SK-N-SH (cell line): ENCODE measurements around the gene SNCAIP.

ENCODE experiments used
- EZH2phosphoT487 ChIP-seq: fragments of 200-600 bp; sonication (generic); IDR thresholded peaks from 2 replicates; pipeline ENCODE4 v1.6.1; 2017; ENCODE audit warnings: low read depth, mixed run types, mild to moderate bottlenecking, antibody characterized with exemption, moderate library complexity, borderline replicate concordance
- FOXJ3 ChIP-seq: sonication (generic); formaldehyde crosslinking; IDR thresholded peaks from 2 replicates; pipeline ENCODE4 v1.5.1; 2020; ENCODE audit warnings: mild to moderate bottlenecking, missing genetic modification reagents
- FOXM1 ChIP-seq: IDR thresholded peaks from 2 replicates; pipeline ENCODE4 v1.4.0; 2012; ENCODE audit warnings: low read depth, mild to moderate bottlenecking
- JUND ChIP-seq: IDR thresholded peaks from 2 replicates; pipeline ENCODE4 v1.4.0; 2012
- NFIC ChIP-seq: IDR thresholded peaks from 2 replicates; pipeline ENCODE4 v1.4.0; 2012; ENCODE audit warnings: borderline replicate concordance
- POLR2AphosphoS5 ChIP-seq: IDR thresholded peaks from 2 replicates; pipeline ENCODE4 v1.6.1; 2012; ENCODE audit warnings: low read depth, low read length
- RFX5 ChIP-seq: IDR thresholded peaks from 2 replicates; pipeline ENCODE4 v1.6.1; 2012; ENCODE audit warnings: mild to moderate bottlenecking, improper control_type of control experiment, low read length
- YY1 ChIP-seq: IDR thresholded peaks from 2 replicates; pipeline ENCODE4 v1.4.0; 2012; ENCODE audit warnings: low read depth, mild to moderate bottlenecking
- TF ChIP-seq, protein P1 (sequence below): fragments of 200-600 bp; sonication (generic); IDR thresholded peaks from 2 replicates; pipeline ENCODE4 v1.6.1; 2017; ENCODE audit warnings: antibody characterized with exemption, mild to moderate bottlenecking, moderate library complexity
- TF ChIP-seq, protein P2 (sequence below): fragments of 150-350 bp; IDR thresholded peaks from 2 replicates; pipeline ENCODE4 v1.6.1; 2017; ENCODE audit warnings: antibody characterized with exemption, low read length, low read depth, borderline replicate concordance

DNA sequence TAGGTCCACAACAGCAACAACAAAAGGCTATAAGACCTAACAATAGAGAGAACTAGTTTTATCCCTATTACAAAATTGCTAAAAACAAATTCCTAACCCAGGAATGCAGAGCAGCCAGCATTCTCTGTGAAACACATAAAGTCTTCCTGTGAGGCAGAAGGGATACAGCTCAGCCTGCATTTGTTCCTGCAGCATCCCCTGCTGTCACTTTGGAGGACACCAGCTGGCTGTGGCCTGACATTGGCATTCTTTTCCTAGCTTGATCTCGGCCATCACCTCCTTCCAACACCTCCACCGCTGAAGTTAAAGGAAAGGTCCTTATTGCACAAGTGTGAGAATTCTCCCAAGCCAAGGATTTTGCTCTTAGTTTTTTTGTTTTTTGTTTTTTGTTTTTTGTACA is 186.1 kb downstream of the SNCAIP start:
- TF ChIP-seq, protein P1, sequence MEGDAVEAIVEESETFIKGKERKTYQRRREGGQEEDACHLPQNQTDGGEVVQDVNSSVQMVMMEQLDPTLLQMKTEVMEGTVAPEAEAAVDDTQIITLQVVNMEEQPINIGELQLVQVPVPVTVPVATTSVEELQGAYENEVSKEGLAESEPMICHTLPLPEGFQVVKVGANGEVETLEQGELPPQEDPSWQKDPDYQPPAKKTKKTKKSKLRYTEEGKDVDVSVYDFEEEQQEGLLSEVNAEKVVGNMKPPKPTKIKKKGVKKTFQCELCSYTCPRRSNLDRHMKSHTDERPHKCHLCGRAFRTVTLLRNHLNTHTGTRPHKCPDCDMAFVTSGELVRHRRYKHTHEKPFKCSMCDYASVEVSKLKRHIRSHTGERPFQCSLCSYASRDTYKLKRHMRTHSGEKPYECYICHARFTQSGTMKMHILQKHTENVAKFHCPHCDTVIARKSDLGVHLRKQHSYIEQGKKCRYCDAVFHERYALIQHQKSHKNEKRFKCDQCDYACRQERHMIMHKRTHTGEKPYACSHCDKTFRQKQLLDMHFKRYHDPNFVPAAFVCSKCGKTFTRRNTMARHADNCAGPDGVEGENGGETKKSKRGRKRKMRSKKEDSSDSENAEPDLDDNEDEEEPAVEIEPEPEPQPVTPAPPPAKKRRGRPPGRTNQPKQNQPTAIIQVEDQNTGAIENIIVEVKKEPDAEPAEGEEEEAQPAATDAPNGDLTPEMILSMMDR: peak; percentile 23; the same call in 1 of the 2 replicates
- TF ChIP-seq, protein P2, sequence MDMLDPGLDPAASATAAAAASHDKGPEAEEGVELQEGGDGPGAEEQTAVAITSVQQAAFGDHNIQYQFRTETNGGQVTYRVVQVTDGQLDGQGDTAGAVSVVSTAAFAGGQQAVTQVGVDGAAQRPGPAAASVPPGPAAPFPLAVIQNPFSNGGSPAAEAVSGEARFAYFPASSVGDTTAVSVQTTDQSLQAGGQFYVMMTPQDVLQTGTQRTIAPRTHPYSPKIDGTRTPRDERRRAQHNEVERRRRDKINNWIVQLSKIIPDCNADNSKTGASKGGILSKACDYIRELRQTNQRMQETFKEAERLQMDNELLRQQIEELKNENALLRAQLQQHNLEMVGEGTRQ: no peak
- TF ChIP-seq POLR2AphosphoS5: no peak
- no peak for TF ChIP-seq NFIC
- TF ChIP-seq FOXJ3: no peak
- TF ChIP-seq JUND: no peak
- no peak for TF ChIP-seq FOXM1
- TF ChIP-seq EZH2phosphoT487: no peak
- no peak for TF ChIP-seq RFX5
- no peak for TF ChIP-seq YY1
